Measurements from ENCODE around the gene SLC44A5. TPM values are rescaled to one million over a fixed set of nuclear protein-coding genes. Genes with fewer than 3 reads are reported as not detected.
"Not testable (repeated sequence)": the region's sequence is repeated elsewhere in the genome, so short reads cannot be mapped to it uniquely, and the experiment has no call there.

SLC44A5 gene
- total and polyA plus RNA-seq, 4 donors, result 0.13 to 1.1 (median 0.22) TPM

GRCh38 chr1:75375476-75376447 lies 235.2 kb downstream of the SLC44A5 start:
- not testable (repeated sequence) for H3K9me3 ChIP-seq (ENCODE audit: control insufficient read depth in 4 of 4, low read length in 3 of 4); DNase-seq (ENCODE audit: low spot score); H3K36me3 ChIP-seq (ENCODE audit: control insufficient read depth in 4 of 4, insufficient read depth in 3 of 4, low read depth in 1 of 4, low read length in 3 of 4); H3K27me3 ChIP-seq (ENCODE audit: control insufficient read depth in 4 of 4, insufficient read depth in 4 of 4, low read length in 3 of 4); H3K4me1 ChIP-seq (ENCODE audit: control insufficient read depth in 4 of 4, insufficient read depth in 4 of 4, low read length in 3 of 4); H3K27ac ChIP-seq (ENCODE audit: low read depth in 1 of 2, low read length in 2 of 2); H3K9ac ChIP-seq (ENCODE audit: low read depth in 1 of 2, low read length in 2 of 2)
- 52% methylated on average over 25 of the region's 25 CpGs for WGBS
- H3K4me3 ChIP-seq (ENCODE audit: low read depth in 1 of 3, low read length in 3 of 3), result peak overlapping the region in 1 of 3 donors; percentile 5

- Histone ChIP-seq H3K27me3 (ENCODE audit: control insufficient read depth in 4 of 4, insufficient read depth in 4 of 4, low read length in 3 of 4) (no peaks in the 10 kb centered on the region), H3K9me3 (ENCODE audit: control insufficient read depth in 4 of 4, low read length in 3 of 4) (no peaks in the 10 kb centered on the region), H3K36me3 (ENCODE audit: control insufficient read depth in 4 of 4, insufficient read depth in 3 of 4, low read depth in 1 of 4, low read length in 3 of 4) (no peaks in the 10 kb centered on the region), H3K4me3 (ENCODE audit: low read depth in 1 of 3, low read length in 3 of 3) (no peak overlapping the region), H3K4me1 (ENCODE audit: control insufficient read depth in 4 of 4, insufficient read depth in 4 of 4, low read length in 3 of 4) (no peaks in the 10 kb centered on the region), H3K27ac (ENCODE audit: low read depth in 1 of 2, low read length in 2 of 2) (no peak overlapping the region), H3K9ac (ENCODE audit: low read depth in 1 of 2, low read length in 2 of 2) (no peak overlapping the region)
- TF ChIP-seq, protein P1, sequence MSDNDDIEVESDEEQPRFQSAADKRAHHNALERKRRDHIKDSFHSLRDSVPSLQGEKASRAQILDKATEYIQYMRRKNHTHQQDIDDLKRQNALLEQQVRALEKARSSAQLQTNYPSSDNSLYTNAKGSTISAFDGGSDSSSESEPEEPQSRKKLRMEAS (IDR thresholded peaks at IDR 0.05), result no peak
- TF ChIP-seq SP1 (IDR thresholded peaks at IDR 0.05) (no peak), NR2F2 (IDR thresholded peaks at IDR 0.05) (no peak)
- no peak for DNase-seq (ENCODE audit: low spot score)
- 70% methylated on average over 5 of the region's 5 CpGs for WGBS
Measured at GRCh38 chr1:75373542-75374159, 237.3 kb downstream of the SLC44A5 start.

GRCh38 chr1:75366595-75366994 lies 244.3 kb downstream of the SLC44A5 start:
- TF ChIP-seq RXRA (IDR thresholded peaks at IDR 0.05), result no peak
- TF ChIP-seq, protein P2, sequence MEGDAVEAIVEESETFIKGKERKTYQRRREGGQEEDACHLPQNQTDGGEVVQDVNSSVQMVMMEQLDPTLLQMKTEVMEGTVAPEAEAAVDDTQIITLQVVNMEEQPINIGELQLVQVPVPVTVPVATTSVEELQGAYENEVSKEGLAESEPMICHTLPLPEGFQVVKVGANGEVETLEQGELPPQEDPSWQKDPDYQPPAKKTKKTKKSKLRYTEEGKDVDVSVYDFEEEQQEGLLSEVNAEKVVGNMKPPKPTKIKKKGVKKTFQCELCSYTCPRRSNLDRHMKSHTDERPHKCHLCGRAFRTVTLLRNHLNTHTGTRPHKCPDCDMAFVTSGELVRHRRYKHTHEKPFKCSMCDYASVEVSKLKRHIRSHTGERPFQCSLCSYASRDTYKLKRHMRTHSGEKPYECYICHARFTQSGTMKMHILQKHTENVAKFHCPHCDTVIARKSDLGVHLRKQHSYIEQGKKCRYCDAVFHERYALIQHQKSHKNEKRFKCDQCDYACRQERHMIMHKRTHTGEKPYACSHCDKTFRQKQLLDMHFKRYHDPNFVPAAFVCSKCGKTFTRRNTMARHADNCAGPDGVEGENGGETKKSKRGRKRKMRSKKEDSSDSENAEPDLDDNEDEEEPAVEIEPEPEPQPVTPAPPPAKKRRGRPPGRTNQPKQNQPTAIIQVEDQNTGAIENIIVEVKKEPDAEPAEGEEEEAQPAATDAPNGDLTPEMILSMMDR (IDR thresholded peaks at IDR 0.05; ENCODE audit: low read depth, low read length, missing input control), result no peak
- TF ChIP-seq, protein P1 (IDR thresholded peaks at IDR 0.05), result no peak
- no peak for TF ChIP-seq HNF4A (conservative IDR thresholded peaks at IDR 0.05)
- Histone ChIP-seq H3K9ac (ENCODE audit: low read depth in 1 of 2, low read length in 2 of 2) (no peak overlapping the region), H3K4me3 (ENCODE audit: low read depth in 1 of 3, low read length in 3 of 3) (no peak overlapping the region), H3K27me3 (ENCODE audit: control insufficient read depth in 4 of 4, insufficient read depth in 4 of 4, low read length in 3 of 4) (no peaks in the 10 kb centered on the region), H3K4me1 (ENCODE audit: control insufficient read depth in 4 of 4, insufficient read depth in 4 of 4, low read length in 3 of 4) (no peaks in the 10 kb centered on the region), H3K36me3 (ENCODE audit: control insufficient read depth in 4 of 4, insufficient read depth in 3 of 4, low read depth in 1 of 4, low read length in 3 of 4) (no peaks in the 10 kb centered on the region), H3K27ac (ENCODE audit: low read depth in 1 of 2, low read length in 2 of 2) (no peak overlapping the region), H3K9me3 (ENCODE audit: control insufficient read depth in 4 of 4, low read length in 3 of 4) (peaks cover 0 to 9% (median 3%) of the 10 kb centered on the region in 4 donors)
- no peak for DNase-seq (ENCODE audit: low spot score)
- 85% methylated on average over 1 of the region's 1 CpG for WGBS

DNA sequence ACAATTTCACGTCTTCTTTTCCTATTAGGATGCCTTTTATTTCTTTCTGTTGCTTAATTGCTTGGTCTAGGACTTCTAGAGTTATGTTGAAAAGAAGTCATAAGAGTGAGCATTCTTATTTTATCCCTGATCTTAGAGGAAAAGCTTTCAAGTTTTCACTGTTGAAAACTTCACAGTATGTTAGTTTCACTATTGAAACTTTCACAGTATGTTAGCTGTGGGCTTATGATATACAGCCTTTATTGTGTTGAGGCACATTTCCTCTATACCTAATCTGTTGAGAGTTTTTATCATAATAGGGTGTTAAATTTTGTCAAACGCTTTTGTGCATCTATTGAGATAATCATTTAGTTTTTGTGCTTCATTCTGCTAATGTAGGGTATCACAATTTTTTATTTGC lies 249.7 kb downstream of the SLC44A5 start:
- Histone ChIP-seq H3K4me3 (ENCODE audit: low read depth in 1 of 3, low read length in 3 of 3) (no peak overlapping the region), H3K9ac (ENCODE audit: low read depth in 1 of 2, low read length in 2 of 2) (no peak overlapping the region), H3K27ac (ENCODE audit: low read depth in 1 of 2, low read length in 2 of 2) (no peak overlapping the region), H3K4me1 (ENCODE audit: control insufficient read depth in 4 of 4, insufficient read depth in 4 of 4, low read length in 3 of 4) (no peaks in the 10 kb centered on the region), H3K36me3 (ENCODE audit: control insufficient read depth in 4 of 4, insufficient read depth in 3 of 4, low read depth in 1 of 4, low read length in 3 of 4) (no peaks in the 10 kb centered on the region), H3K27me3 (ENCODE audit: control insufficient read depth in 4 of 4, insufficient read depth in 4 of 4, low read length in 3 of 4) (no peaks in the 10 kb centered on the region), H3K9me3 (ENCODE audit: control insufficient read depth in 4 of 4, low read length in 3 of 4) (peaks cover 0 to 2% (median 0%) of the 10 kb centered on the region in 4 donors)
- no peak for DNase-seq (ENCODE audit: low spot score)
- 64% methylated on average over 2 of the region's 2 CpGs for WGBS
- TF ChIP-seq JUND (IDR thresholded peaks at IDR 0.05) (no peak), NR2F2 (IDR thresholded peaks at IDR 0.05) (no peak), TAF1 (conservative IDR thresholded peaks at IDR 0.05) (no peak), EGR1 (IDR thresholded peaks at IDR 0.05; ENCODE audit: low read depth in 2 of 2) (no peak), SP1 (IDR thresholded peaks at IDR 0.05) (no peak), HNF4A (conservative IDR thresholded peaks at IDR 0.05) (no peak), RAD21 (IDR thresholded peaks at IDR 0.05) (no peak), GABPA (IDR thresholded peaks at IDR 0.05 in 1 of 2, conservative IDR thresholded peaks at IDR 0.05 in 1 of 2) (no peak)
- TF ChIP-seq, protein P2 (IDR thresholded peaks at IDR 0.05; ENCODE audit: low read depth, low read length, missing input control), result no peak
- TF ChIP-seq, protein P1 (IDR thresholded peaks at IDR 0.05), result no peak
